Measurements from ENCODE around the gene CFAP107.
"Not testable (repeated sequence)": the region's sequence is repeated elsewhere in the genome, so short reads cannot be mapped to it uniquely, and the experiment has no call there.

The CFAP107 gene

DNA sequence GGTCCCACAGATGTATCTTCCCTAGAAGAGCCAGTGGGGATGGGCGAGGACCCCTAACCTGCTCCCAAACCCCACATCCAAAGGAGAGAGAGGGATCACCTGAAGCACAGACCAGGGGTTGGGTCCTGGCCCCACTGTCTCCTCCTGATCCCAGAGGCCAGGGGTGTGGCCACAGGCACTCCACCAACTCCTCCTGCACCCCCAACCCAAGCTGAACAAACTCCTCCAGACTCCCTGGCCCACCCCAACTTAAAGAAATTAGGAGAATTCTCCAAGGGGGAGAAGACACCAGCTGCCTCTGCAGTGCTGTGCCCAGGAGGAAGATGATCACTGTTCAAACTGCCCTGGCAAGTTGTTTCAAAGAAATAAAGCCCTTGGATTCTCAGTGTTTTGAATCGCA is 23.0 kb downstream of the CFAP107 start:
- no peaks in the 10 kb centered on the region for H3K36me3 ChIP-seq (ENCODE audit: control insufficient read depth, low read depth, low read length)
- H3K4me3 ChIP-seq (ENCODE audit: low read length): no peak overlapping the region
- H3K9me3 ChIP-seq (ENCODE audit: control insufficient read depth, low read depth, low read length): no peaks in the 10 kb centered on the region
- no peaks in the 10 kb centered on the region for H3K27me3 ChIP-seq (ENCODE audit: control insufficient read depth, insufficient read depth, low read length)
- no peak overlapping the region for H3K27ac ChIP-seq (ENCODE audit: low read length)
- H3K4me1 ChIP-seq (ENCODE audit: control insufficient read depth, low read depth, low read length): no peaks in the 10 kb centered on the region
- no peak overlapping the region for H3K9ac ChIP-seq (ENCODE audit: low read length)

- no peak overlapping the region for H3K27ac ChIP-seq (ENCODE audit: low read length)
- H3K9me3 ChIP-seq (ENCODE audit: control insufficient read depth, low read depth, low read length): no peaks in the 10 kb centered on the region
- H3K36me3 ChIP-seq (ENCODE audit: control insufficient read depth, low read depth, low read length): no peaks in the 10 kb centered on the region
- no peak overlapping the region for H3K4me3 ChIP-seq (ENCODE audit: low read length)
- no peak overlapping the region for H3K9ac ChIP-seq (ENCODE audit: low read length)
- no peaks in the 10 kb centered on the region for H3K4me1 ChIP-seq (ENCODE audit: control insufficient read depth, low read depth, low read length)
- H3K27me3 ChIP-seq (ENCODE audit: control insufficient read depth, insufficient read depth, low read length): no peaks in the 10 kb centered on the region
Measured at GRCh38 chr1:12769976-12770505, 24.0 kb downstream of the CFAP107 start.

DNA sequence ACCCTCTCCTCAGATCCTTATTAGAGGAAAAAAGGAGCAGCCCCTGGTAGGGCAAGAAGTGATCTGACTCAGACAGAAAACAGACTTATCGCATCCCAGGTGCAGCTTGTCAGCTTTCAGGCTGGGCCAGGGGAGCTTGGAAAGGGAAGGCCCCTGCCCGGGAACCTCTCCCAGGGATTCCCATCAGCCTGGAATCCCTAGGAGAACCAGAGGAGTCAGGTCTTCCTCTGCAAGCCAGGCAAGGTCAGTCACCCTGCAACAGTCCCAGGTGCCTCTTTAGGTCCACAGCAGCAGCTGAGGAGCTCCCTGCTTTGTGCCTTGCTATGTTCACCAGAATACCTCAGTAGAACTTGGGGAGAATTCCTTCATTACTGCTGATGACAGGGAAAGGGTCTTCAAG is 24.6 kb downstream of the CFAP107 start:
- no peaks in the 10 kb centered on the region for H3K36me3 ChIP-seq (ENCODE audit: control insufficient read depth, low read depth, low read length)
- no peak overlapping the region for H3K27ac ChIP-seq (ENCODE audit: low read length)
- no peaks in the 10 kb centered on the region for H3K27me3 ChIP-seq (ENCODE audit: control insufficient read depth, insufficient read depth, low read length)
- no peaks in the 10 kb centered on the region for H3K4me1 ChIP-seq (ENCODE audit: control insufficient read depth, low read depth, low read length)
- no peak overlapping the region for H3K9ac ChIP-seq (ENCODE audit: low read length)
- H3K4me3 ChIP-seq (ENCODE audit: low read length): no peak overlapping the region
- no peaks in the 10 kb centered on the region for H3K9me3 ChIP-seq (ENCODE audit: control insufficient read depth, low read depth, low read length)

GRCh38 chr1:12771186-12771585 is 25.2 kb downstream of the CFAP107 start:
- Histone ChIP-seq H3K9me3 (ENCODE audit: control insufficient read depth, low read depth, low read length) (no peaks in the 10 kb centered on the region), H3K4me1 (ENCODE audit: control insufficient read depth, low read depth, low read length) (no peaks in the 10 kb centered on the region), H3K27ac (ENCODE audit: low read length) (no peak overlapping the region), H3K9ac (ENCODE audit: low read length) (no peak overlapping the region), H3K36me3 (ENCODE audit: control insufficient read depth, low read depth, low read length) (no peaks in the 10 kb centered on the region), H3K4me3 (ENCODE audit: low read length) (no peak overlapping the region), H3K27me3 (ENCODE audit: control insufficient read depth, insufficient read depth, low read length) (no peaks in the 10 kb centered on the region)

- Histone ChIP-seq H3K27ac (ENCODE audit: low read length) (no peak overlapping the region), H3K9ac (ENCODE audit: low read length) (no peak overlapping the region), H3K9me3 (ENCODE audit: control insufficient read depth, low read depth, low read length) (no peaks in the 10 kb centered on the region), H3K4me3 (ENCODE audit: low read length) (no peak overlapping the region), H3K27me3 (ENCODE audit: control insufficient read depth, insufficient read depth, low read length) (no peaks in the 10 kb centered on the region), H3K36me3 (ENCODE audit: control insufficient read depth, low read depth, low read length) (no peaks in the 10 kb centered on the region), H3K4me1 (ENCODE audit: control insufficient read depth, low read depth, low read length) (no peaks in the 10 kb centered on the region)
Measured at GRCh38 chr1:12772520-12772919, 26.5 kb downstream of the CFAP107 start.

DNA sequence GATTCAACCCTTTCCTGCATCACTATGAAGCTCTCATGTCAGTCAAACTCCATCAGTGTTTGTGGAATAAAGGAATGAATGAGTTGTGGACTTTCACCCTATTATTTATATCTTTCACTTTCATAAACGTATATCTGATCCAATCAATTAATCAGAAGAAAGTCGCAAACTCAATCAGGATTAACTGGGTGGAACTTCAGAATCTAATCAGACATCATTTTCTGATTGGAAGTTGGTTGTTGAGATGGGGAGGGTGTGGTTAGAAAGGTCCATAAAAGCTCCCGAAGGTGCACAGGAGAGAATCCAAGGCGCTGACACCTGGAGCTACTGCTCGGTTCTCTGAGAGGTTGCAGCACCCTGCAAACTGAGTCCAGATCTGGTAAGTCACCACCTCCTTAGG is 27.4 kb downstream of the CFAP107 start, which contains the start of gene PRAMEF12:
PRAMEF12 (plus strand) TSS at position 301 of the 400 bp plus-strand sequence. CDS start 1,130 bp downstream, outside the sequence.
- no peaks in the 10 kb centered on the region for H3K4me1 ChIP-seq (ENCODE audit: control insufficient read depth, low read depth, low read length)
- H3K9ac ChIP-seq (ENCODE audit: low read length): no peak within 1 kb of the TSS
- no peaks in the 10 kb centered on the region for H3K36me3 ChIP-seq (ENCODE audit: control insufficient read depth, low read depth, low read length)
- H3K27me3 ChIP-seq (ENCODE audit: control insufficient read depth, insufficient read depth, low read length): no peaks in the 10 kb centered on the region
- H3K27ac ChIP-seq (ENCODE audit: low read length): no peak within 1 kb of the TSS
- H3K4me3 ChIP-seq (ENCODE audit: low read length): no peak within 1 kb of the TSS
- H3K9me3 ChIP-seq (ENCODE audit: control insufficient read depth, low read depth, low read length): no peaks in the 10 kb centered on the region

DNA sequence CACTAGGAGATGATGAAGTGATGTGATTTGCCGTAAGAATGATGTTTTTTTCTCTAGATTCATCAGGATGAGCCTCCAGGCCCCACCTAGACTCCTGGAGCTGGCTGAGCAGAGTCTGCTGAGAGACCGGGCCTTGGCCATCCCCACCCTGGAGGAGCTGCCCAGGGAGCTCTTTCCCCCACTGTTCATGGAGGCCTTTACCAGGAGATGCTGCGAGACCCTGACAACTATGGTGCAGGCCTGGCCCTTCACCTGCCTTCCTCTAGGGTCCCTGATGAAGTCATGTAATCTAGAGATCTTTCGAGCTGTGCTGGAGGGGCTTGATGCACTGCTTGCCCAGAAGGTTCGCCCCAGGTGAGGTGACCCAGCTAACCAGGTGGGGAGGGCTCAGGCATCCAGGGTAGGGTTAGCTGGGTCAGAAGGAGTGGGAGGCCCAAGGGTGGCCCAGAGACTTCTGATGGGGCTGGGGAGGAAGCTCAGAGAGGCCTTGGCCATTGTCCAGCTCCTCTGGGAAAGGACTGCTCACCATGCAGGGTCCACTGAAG is 28.9 kb downstream of the CFAP107 start:
- Histone ChIP-seq H3K9ac (ENCODE audit: low read length) (no peak overlapping the region), H3K4me1 (ENCODE audit: control insufficient read depth, low read depth, low read length) (no peaks in the 10 kb centered on the region), H3K4me3 (ENCODE audit: low read length) (no peak overlapping the region), H3K36me3 (ENCODE audit: control insufficient read depth, low read depth, low read length) (no peaks in the 10 kb centered on the region), H3K27ac (ENCODE audit: low read length) (no peak overlapping the region), H3K9me3 (ENCODE audit: control insufficient read depth, low read depth, low read length) (no peaks in the 10 kb centered on the region), H3K27me3 (ENCODE audit: control insufficient read depth, insufficient read depth, low read length) (no peaks in the 10 kb centered on the region)

- Histone ChIP-seq H3K9me3 (ENCODE audit: control insufficient read depth, low read depth, low read length) (no peaks in the 10 kb centered on the region), H3K36me3 (ENCODE audit: control insufficient read depth, low read depth, low read length) (no peaks in the 10 kb centered on the region), H3K4me1 (ENCODE audit: control insufficient read depth, low read depth, low read length) (no peaks in the 10 kb centered on the region), H3K9ac (ENCODE audit: low read length) (no peak overlapping the region), H3K4me3 (ENCODE audit: low read length) (no peak overlapping the region), H3K27me3 (ENCODE audit: control insufficient read depth, insufficient read depth, low read length) (no peaks in the 10 kb centered on the region), H3K27ac (ENCODE audit: low read length) (no peak overlapping the region)
Measured at GRCh38 chr1:12775443-12775842, 29.4 kb downstream of the CFAP107 start.

DNA sequence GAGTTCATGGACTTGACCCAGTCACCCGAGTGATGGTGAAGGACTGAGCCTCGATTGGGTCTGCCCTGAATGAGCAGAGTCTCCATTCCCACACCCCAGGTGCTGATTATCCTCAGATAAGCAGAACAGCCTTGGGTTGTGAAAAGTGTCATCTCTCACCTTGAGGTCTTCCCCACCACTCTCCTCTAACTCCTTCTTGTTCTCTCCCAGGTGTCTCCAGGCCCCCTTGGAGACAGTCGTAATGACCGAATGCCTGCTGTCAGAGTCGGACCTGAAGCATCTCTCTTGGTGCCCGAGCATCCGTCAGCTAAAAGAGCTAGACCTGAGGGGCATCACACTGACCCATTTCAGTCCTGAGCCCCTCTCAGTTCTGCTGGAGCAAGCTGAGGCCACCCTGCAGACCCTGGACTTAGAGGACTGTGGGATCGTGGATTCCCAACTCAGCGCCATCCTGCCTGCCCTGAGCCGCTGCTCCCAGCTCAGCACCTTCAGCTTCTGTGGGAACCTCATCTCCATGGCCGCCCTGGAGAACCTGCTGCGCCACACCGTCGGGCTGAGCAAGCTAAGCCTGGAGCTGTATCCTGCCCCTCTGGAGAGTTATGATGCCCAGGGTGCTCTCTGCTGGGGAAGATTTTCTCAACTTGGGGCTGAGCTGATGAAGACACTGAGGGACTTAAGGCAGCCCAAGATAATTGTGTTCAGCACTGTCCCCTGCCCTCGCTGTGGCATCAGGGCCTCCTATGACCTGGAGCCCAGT is 31.0 kb downstream of the CFAP107 start:
- Histone ChIP-seq H3K27ac (ENCODE audit: low read length) (no peak overlapping the region), H3K27me3 (ENCODE audit: control insufficient read depth, insufficient read depth, low read length) (no peaks in the 10 kb centered on the region), H3K4me3 (ENCODE audit: low read length) (no peak overlapping the region), H3K9me3 (ENCODE audit: control insufficient read depth, low read depth, low read length) (no peaks in the 10 kb centered on the region), H3K4me1 (ENCODE audit: control insufficient read depth, low read depth, low read length) (peaks cover 3% of the 10 kb centered on the region), H3K36me3 (ENCODE audit: control insufficient read depth, low read depth, low read length) (no peaks in the 10 kb centered on the region), H3K9ac (ENCODE audit: low read length) (no peak overlapping the region)

- H3K4me1 ChIP-seq (ENCODE audit: control insufficient read depth, low read depth, low read length): peaks cover 6% of the 10 kb centered on the region
- no peaks in the 10 kb centered on the region for H3K27me3 ChIP-seq (ENCODE audit: control insufficient read depth, insufficient read depth, low read length)
- H3K9ac ChIP-seq (ENCODE audit: low read length): no peak overlapping the region
- no peaks in the 10 kb centered on the region for H3K9me3 ChIP-seq (ENCODE audit: control insufficient read depth, low read depth, low read length)
- H3K36me3 ChIP-seq (ENCODE audit: control insufficient read depth, low read depth, low read length): no peaks in the 10 kb centered on the region
- no peak overlapping the region for H3K27ac ChIP-seq (ENCODE audit: low read length)
- H3K4me3 ChIP-seq (ENCODE audit: low read length): no peak overlapping the region
Measured at GRCh38 chr1:12778061-12778460, 32.1 kb downstream of the CFAP107 start.

- H3K4me3 ChIP-seq (ENCODE audit: low read length): no peak overlapping the region
- H3K27ac ChIP-seq (ENCODE audit: low read length): no peak overlapping the region
- H3K4me1 ChIP-seq (ENCODE audit: control insufficient read depth, low read depth, low read length): peaks cover 6% of the 10 kb centered on the region
- no peaks in the 10 kb centered on the region for H3K9me3 ChIP-seq (ENCODE audit: control insufficient read depth, low read depth, low read length)
- H3K36me3 ChIP-seq (ENCODE audit: control insufficient read depth, low read depth, low read length): no peaks in the 10 kb centered on the region
- H3K27me3 ChIP-seq (ENCODE audit: control insufficient read depth, insufficient read depth, low read length): no peaks in the 10 kb centered on the region
- H3K9ac ChIP-seq (ENCODE audit: low read length): no peak overlapping the region
Measured at GRCh38 chr1:12778907-12779306, 32.9 kb downstream of the CFAP107 start.

GRCh38 chr1:12781488-12781887 is 35.5 kb downstream of the CFAP107 start:
- not testable (repeated sequence) for H3K9ac ChIP-seq (ENCODE audit: low read length); H3K4me3 ChIP-seq (ENCODE audit: low read length); H3K27me3 ChIP-seq (ENCODE audit: control insufficient read depth, insufficient read depth, low read length); H3K4me1 ChIP-seq (ENCODE audit: control insufficient read depth, low read depth, low read length); H3K27ac ChIP-seq (ENCODE audit: low read length); H3K9me3 ChIP-seq (ENCODE audit: control insufficient read depth, low read depth, low read length); H3K36me3 ChIP-seq (ENCODE audit: control insufficient read depth, low read depth, low read length)
